B cell (primary cell): ENCODE data around the gene PRXL2B. TPM values are rescaled to one million over a fixed set of nuclear protein-coding genes. Genes with fewer than 3 reads are reported as not detected.

Source experiments
- ATAC-seq: fragments of 200-7000 bp; cut with Tn5 transposase; one replicate; pipeline ENCODE4 v1.10.0; 2021; ENCODE audit warnings: low read depth, mild to moderate bottlenecking, moderate number of reproducible peaks, moderate library complexity
- CTCF ChIA-PET: fragments of 350-600 bp; sonication (Branson Sonifier 250); formaldehyde crosslinking; loops from one replicate; lab custom pipeline; 2021; ENCODE audit warnings: antibody characterized with exemption, inconsistent platforms; lab: Charles Lee
- POLR2A ChIA-PET: fragments of 350-600 bp; sonication (Branson Sonifier 250); formaldehyde crosslinking; loops from one replicate; lab custom pipeline; 2021; ENCODE audit warnings: antibody characterized with exemption; lab: Charles Lee
- DNase-seq: peaks from one replicate; pipeline ENCODE4 v3.0.0; 2013
- H2AFZ ChIP-seq: 2 replicates; pipeline ENCODE4 v1.6.1; 2012; ENCODE audit warnings: mild to moderate bottlenecking, low read depth, low read length; ENCODE audit not compliant: insufficient read depth, poor library complexity, severe bottlenecking
- H3K27ac ChIP-seq, 2 donors: 1 replicate in 1 of 2; 2 replicates in 1 of 2; pipeline ENCODE4 v1.5.1; 2012 to 2013; ENCODE audit warnings: low read length in 2 of 2, mild to moderate bottlenecking in 2 of 2, moderate library complexity in 1 of 2
- H3K27me3 ChIP-seq, 4 experiments: fragments of 200-600 bp in 1 of 4; sonication (generic) in 1 of 4; replicated peaks in 1 of 4; 1 replicate in 2 of 4; 2 replicates in 2 of 4; pipeline versions ENCODE4 v1.6.1 to v1.7.0; 2013 to 2016; ENCODE audit warnings: low read length in 3 of 4, mild to moderate bottlenecking in 2 of 4, mixed read lengths in 1 of 4, moderate library complexity in 1 of 4; ENCODE audit not compliant: insufficient read depth in 4 of 4, control insufficient read depth in 3 of 4; ENCODE audit errors: control extremely low read depth in 1 of 4
- H3K36me3 ChIP-seq, 2 experiments: replicated peaks in 1 of 2; 1 replicate in 1 of 2; 2 replicates in 1 of 2; pipeline versions ENCODE4 v1.6.1 to v1.7.1; 2013; ENCODE audit warnings: low read length in 1 of 2; ENCODE audit not compliant: insufficient read depth in 2 of 2, control insufficient read depth in 1 of 2; ENCODE audit errors: control extremely low read depth in 1 of 2, extremely low read depth in 1 of 2
- H3K4me1 ChIP-seq, 2 donors: fragments of 200-600 bp in 1 of 2; sonication (generic) in 1 of 2; 1 replicate in 1 of 2; 2 replicates in 1 of 2; pipeline versions ENCODE4 v1.5.1 to v1.6.1; 2013 to 2017; ENCODE audit warnings: low read length in 2 of 2; ENCODE audit not compliant: control insufficient read depth in 2 of 2, insufficient read depth in 2 of 2
- H3K4me2 ChIP-seq: replicated peaks from 2 replicates; pipeline ENCODE3; 2012; ENCODE audit warnings: mild to moderate bottlenecking, low read depth, low read length; ENCODE audit not compliant: poor library complexity, severe bottlenecking
- H3K4me3 ChIP-seq, 5 experiments: fragments of 200-600 bp in 1 of 5; sonication (generic) in 1 of 5; 1 replicate in 3 of 5; 2 replicates in 2 of 5; pipeline versions ENCODE4 v1.5.1 to v1.7.0; 2011 to 2016; ENCODE audit warnings: low read length in 4 of 5, mild to moderate bottlenecking in 4 of 5, low read depth in 2 of 5, control low read depth in 1 of 5, moderate library complexity in 1 of 5; ENCODE audit not compliant: insufficient read depth in 1 of 5; ENCODE audit errors: control extremely low read depth in 1 of 5, extremely low read depth in 1 of 5
- H3K79me2 ChIP-seq: fragments of 200-600 bp; sonication (generic); one replicate; pipeline ENCODE4 v1.6.0; 2016; ENCODE audit warnings: low read length; ENCODE audit not compliant: control insufficient read depth, insufficient read depth
- H3K9ac ChIP-seq: fragments of 200-600 bp; sonication (generic); 2 replicates; pipeline ENCODE4 v1.6.1; 2017; ENCODE audit warnings: mild to moderate bottlenecking, low read length, moderate library complexity
- H3K9me3 ChIP-seq, 3 donors: one replicate each; pipeline versions ENCODE4 v1.6.1 to v1.7.1; 2013; ENCODE audit warnings: low read length in 2 of 3; ENCODE audit not compliant: control insufficient read depth in 2 of 3, insufficient read depth in 1 of 3; ENCODE audit errors: control extremely low read depth in 1 of 3
- H4K20me1 ChIP-seq: 2 replicates; pipeline ENCODE4 v1.6.0; 2012; ENCODE audit warnings: mild to moderate bottlenecking, low read length; ENCODE audit not compliant: insufficient read depth, control insufficient read depth, poor library complexity, severe bottlenecking
- H3K27ac Mint-ChIP-seq: one replicate; pipeline ENCODE4 v1.8.0; 2021; ENCODE audit warnings: mixed read lengths
- H3K27me3 Mint-ChIP-seq: one replicate; pipeline ENCODE4 v1.8.0; 2021; ENCODE audit warnings: mixed read lengths
- H3K4me1 Mint-ChIP-seq: one replicate; pipeline ENCODE4 v1.8.0; 2021; ENCODE audit warnings: mixed read lengths
- H3K4me3 Mint-ChIP-seq: one replicate; pipeline ENCODE4 v1.8.0; 2021; ENCODE audit warnings: mixed read lengths
- H3K9me3 Mint-ChIP-seq: one replicate; pipeline ENCODE4 v1.8.0; 2022; ENCODE audit warnings: mixed read lengths; ENCODE audit not compliant: insufficient read depth
- CTCF ChIP-seq: fragments of 200-600 bp; IDR thresholded peaks from one replicate; pipeline ENCODE4 v1.8.0; 2022; ENCODE audit warnings: antibody characterized with exemption, mild to moderate bottlenecking
- EZH2 ChIP-seq: IDR thresholded peaks from 2 replicates; pipeline ENCODE4 v1.6.1; 2012; ENCODE audit warnings: borderline replicate concordance, low read depth, mild to moderate bottlenecking, moderate library complexity, low read length; ENCODE audit not compliant: insufficient read depth, poor library complexity, severe bottlenecking
- WGBS: methylation state at CpG from one replicate; pipeline ENCODE4 v1.1.5; 2013; ENCODE audit warnings: missing lambda C conversion rate; ENCODE audit not compliant: insufficient coverage; 5-methylcytosine and 5-hydroxymethylcytosine counted together
- intact Hi-C: fragments of 100-400 bp; cut with micrococcal nuclease; formaldehyde crosslinking; loops from one replicate; pipeline ENCODE4 v1.10.0; 2022
- polyA plus RNA-seq: library from polyadenylated mRNA; depleted of rRNA; stranded (reverse); fragments of >200 nt; gene quantifications from 2 replicates; pipeline ENCODE4 v1.2.3, GENCODE V29; 2012
- total RNA-seq, 2 donors: library from RNA; stranded (reverse); fragments of 120-200 nt in 1 of 2; gene quantifications; 1 replicate in 1 of 2; 2 replicates in 1 of 2; pipeline versions ENCODE4 v1.2.3 to v1.2.4, GENCODE V29; 2013 to 2022

Gene PRXL2B
- total and polyA plus RNA-seq, 2 donors (not counting 1 experiment from before 2014, with no cell fraction given), result 13.0 to 27.0 TPM

DNA sequence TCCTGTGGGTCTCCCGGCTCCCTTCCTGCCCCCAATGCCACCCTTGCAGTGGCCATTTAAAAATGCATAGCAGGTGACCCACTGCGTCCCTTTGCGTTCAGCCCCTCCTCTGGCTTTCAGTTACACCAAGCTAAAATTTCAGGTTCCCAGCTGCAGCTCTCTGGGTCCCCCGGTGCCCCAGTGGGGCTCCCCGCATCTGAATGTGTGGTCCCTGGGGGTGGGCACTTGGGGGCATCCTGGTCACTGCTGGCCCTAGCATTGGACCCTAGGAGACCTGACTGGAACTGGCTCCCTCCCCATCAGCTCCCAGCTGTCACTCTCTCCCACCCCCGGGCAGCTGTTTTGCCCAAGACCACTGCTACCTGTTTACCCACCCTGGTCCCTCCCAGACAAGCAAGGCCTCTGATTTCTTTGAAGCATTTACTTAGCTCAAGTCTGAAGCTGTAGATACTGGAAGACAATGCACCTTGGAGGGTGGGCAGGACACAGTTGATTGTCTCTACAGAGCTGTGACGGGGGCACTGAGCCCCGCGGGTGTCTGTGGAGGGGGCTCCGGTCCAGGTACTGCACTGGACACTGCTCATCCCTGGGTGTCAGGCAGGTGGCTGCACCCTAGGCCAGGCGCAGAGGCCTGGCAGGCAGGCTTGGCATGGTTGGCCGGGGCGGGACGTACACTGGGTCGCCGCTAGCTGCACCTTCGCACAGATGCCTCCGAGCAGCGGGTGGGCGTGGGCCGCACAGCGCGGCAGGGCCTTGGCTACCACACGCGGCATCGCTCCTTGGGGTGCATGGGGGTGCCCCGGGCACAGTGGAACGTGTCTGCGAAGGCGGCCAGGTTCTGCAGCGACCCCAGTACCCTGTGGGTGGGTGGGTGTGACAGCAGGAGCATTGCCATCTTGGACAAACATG, 3.9 kb downstream of the PRXL2B start:
- Mint-ChIP-seq H3K4me1 (peaks cover 10% of the 10 kb centered on the region), H3K27ac (no peak overlapping the region), H3K4me3 (no peak overlapping the region), H3K27me3 (no peaks in the 10 kb centered on the region), H3K9me3 (no peaks in the 10 kb centered on the region)
- intact Hi-C loops, result no loop called here
- Histone ChIP-seq H3K4me2 (no peak overlapping the region), H3K4me3 (no peak overlapping the region), H3K9me3 (no peaks in the 10 kb centered on the region), H3K27ac (no peak overlapping the region), H2AFZ (no peak overlapping the region), H3K4me1 (peaks cover 8 to 17% of the 10 kb centered on the region in 2 donors), H3K9ac (no peak overlapping the region), H3K27me3 (peaks cover 0 to 8% (median 0%) of the 10 kb centered on the region in 4 experiments), H3K36me3 (peaks cover 0 to 3% of the 10 kb centered on the region in 2 experiments), H4K20me1 (no peaks in the 10 kb centered on the region), H3K79me2 (peaks cover 9% of the 10 kb centered on the region)
- ChIA-PET CTCF (interaction anchor here (1.0 kb wide), 1 partner anchor 13 kb away, joined by 3 read pairs; no protein-coding TSS in a partner anchor), POLR2A (no interaction called here)
- DNase-seq (no peak), ATAC-seq (no peak)
- TF ChIP-seq CTCF, result no peak
- TF ChIP-seq EZH2, result no peak
- 98% methylated on average over 26 of the region's 31 CpGs for WGBS

DNA sequence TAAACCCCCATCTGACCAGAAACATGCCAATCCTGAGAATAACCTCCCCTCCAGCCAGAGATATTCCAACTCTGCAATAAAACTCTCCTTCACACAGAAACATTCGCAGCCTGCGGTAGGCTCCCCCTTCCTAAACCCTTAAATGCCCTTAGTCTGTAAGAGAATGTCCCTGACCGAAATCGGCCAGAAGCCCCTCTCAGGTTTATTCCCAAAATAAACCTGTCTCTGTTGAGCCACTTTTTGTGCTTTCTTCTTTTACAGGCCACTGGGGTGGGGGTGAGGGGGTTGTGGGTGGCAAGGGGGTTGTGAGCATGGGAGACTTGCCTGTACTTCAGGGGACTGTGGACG, 4.6 kb downstream of the PRXL2B start:
- Histone ChIP-seq H3K27ac (no peak overlapping the region), H3K4me1 (peaks cover 8 to 15% of the 10 kb centered on the region in 2 donors), H3K36me3 (peaks cover 0 to 3% of the 10 kb centered on the region in 2 experiments), H3K79me2 (peaks cover 9% of the 10 kb centered on the region), H3K9me3 (no peaks in the 10 kb centered on the region), H3K9ac (no peak overlapping the region), H3K4me3 (no peak overlapping the region), H2AFZ (no peak overlapping the region), H4K20me1 (no peaks in the 10 kb centered on the region), H3K4me2 (no peak overlapping the region), H3K27me3 (peaks cover 0 to 8% (median 0%) of the 10 kb centered on the region in 4 experiments)
- DNase-seq (no peak), ATAC-seq (no peak)
- ChIA-PET POLR2A (no interaction called here), CTCF (interaction anchor here (1.0 kb wide), 1 partner anchor 13 kb away, joined by 3 read pairs; no protein-coding TSS in a partner anchor)
- Mint-ChIP-seq H3K4me3 (no peak overlapping the region), H3K9me3 (no peaks in the 10 kb centered on the region), H3K27me3 (no peaks in the 10 kb centered on the region), H3K4me1 (peaks cover 9% of the 10 kb centered on the region), H3K27ac (no peak overlapping the region)
- 96% methylated on average over 2 of the region's 5 CpGs for WGBS
- intact Hi-C loops, result no loop called here
- TF ChIP-seq CTCF, result no peak
- TF ChIP-seq EZH2, result no peak
